Fibroblast of lung (primary cell): ENCODE results near the gene STX5.

Source experiments
- EZH2 ChIP-seq: IDR thresholded peaks from 2 replicates; pipeline ENCODE4 v1.5.1; 2012; ENCODE audit warnings: low read length, control low read depth, mild to moderate bottlenecking; ENCODE audit errors: missing control alignments
- TF ChIP-seq, protein P1 (sequence below), 2 donors: IDR thresholded peaks in 1 of 2; conservative IDR thresholded peaks in 1 of 2; 1 replicate in 1 of 2; 2 replicates in 1 of 2; pipeline ENCODE4 v1.5.1; 2011 to 2012; ENCODE audit warnings: low read length in 2 of 2, control low read depth in 1 of 2, inconsistent platforms in 1 of 2, low read depth in 1 of 2, mild to moderate bottlenecking in 1 of 2

DNA sequence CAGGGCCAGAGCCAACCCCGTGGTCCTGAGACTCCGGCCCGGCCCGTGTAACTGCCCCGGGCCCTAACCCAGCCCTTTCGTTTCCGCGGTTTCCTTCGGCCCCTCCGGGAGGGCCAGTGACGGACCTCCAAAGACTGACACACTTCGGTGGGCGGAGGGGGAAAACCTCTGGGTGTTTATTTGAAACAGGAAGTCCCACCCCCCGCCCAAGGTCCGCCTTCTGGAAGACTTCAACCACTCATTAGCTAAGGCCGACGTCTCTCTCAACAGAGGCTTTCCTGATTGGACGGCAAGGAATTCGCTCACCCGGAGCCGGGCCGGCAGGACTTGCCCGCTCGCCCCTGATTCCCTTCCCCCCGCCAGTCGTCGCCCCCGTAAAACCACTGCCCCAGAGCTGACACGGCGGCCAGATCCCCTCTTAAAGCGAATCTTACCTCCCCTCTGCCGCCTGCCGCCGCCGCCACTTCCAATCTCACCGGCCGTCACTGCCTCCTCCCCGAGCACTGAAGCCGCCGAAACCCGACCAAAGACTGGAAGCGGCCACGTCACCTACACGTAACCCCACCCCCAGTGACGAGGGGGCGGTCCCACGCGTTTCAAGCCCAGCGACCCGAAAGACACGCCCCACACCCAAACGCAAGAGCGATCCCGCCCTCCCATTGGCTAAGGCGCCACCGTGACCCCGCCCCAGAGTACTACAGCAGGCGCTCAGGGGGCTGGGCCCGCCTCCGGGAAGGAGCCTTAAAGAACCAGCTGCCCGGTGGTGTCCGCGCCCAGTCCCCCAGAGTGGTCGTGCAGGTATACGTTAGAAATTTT, at the start of gene STX5:
- TF ChIP-seq, protein P1, sequence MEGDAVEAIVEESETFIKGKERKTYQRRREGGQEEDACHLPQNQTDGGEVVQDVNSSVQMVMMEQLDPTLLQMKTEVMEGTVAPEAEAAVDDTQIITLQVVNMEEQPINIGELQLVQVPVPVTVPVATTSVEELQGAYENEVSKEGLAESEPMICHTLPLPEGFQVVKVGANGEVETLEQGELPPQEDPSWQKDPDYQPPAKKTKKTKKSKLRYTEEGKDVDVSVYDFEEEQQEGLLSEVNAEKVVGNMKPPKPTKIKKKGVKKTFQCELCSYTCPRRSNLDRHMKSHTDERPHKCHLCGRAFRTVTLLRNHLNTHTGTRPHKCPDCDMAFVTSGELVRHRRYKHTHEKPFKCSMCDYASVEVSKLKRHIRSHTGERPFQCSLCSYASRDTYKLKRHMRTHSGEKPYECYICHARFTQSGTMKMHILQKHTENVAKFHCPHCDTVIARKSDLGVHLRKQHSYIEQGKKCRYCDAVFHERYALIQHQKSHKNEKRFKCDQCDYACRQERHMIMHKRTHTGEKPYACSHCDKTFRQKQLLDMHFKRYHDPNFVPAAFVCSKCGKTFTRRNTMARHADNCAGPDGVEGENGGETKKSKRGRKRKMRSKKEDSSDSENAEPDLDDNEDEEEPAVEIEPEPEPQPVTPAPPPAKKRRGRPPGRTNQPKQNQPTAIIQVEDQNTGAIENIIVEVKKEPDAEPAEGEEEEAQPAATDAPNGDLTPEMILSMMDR (conservative IDR thresholded peaks at IDR 0.05 in 1 of 2, IDR thresholded peaks at IDR 0.05 in 1 of 2; ENCODE audit: low read depth in 1 of 2, low read length in 2 of 2): no peak
- no peak for TF ChIP-seq EZH2
